Sciatic nerve (tissue), 2 donors: ENCODE measurements around the gene SCYL3. TPM values are rescaled to one million over a fixed set of nuclear protein-coding genes. Genes with fewer than 3 reads are reported as not detected.
"Not testable (repeated sequence)": the region's sequence is repeated elsewhere in the genome, so short reads cannot be mapped to it uniquely, and the experiment has no call there.

Experiments used
- ATAC-seq: fragments of 200-7000 bp; cut with Tn5 transposase; one replicate; pipeline ENCODE4 v1.9.1; 2020; ENCODE audit warnings: mild to moderate bottlenecking, moderate library complexity
- DNase-seq: peaks from one replicate; pipeline ENCODE4 v3.0.0-alpha.2; 2020; ENCODE audit warnings: low spot score
- intact Hi-C: fragments of 100-400 bp; cut with DNase I; formaldehyde crosslinking; loops from one replicate; pipeline ENCODE4 v1.14.2; 2022
- total RNA-seq: library from RNA; stranded (reverse); fragmentation: NEBNext Ultra II Directional; extraction: Animal tissue kit (Norgen Biotek cat#: 25700); gene quantifications from one replicate; pipeline ENCODE4 v1.2.1, GENCODE V29; 2021
- donor health status: DM: no; HTN: no; CAD: no.
- donor health status: DM: no; HTN: no; CAD: no.

The SCYL3 gene
- total RNA-seq, 1 donor from 2014 or later, result 12.1 TPM

DNA sequence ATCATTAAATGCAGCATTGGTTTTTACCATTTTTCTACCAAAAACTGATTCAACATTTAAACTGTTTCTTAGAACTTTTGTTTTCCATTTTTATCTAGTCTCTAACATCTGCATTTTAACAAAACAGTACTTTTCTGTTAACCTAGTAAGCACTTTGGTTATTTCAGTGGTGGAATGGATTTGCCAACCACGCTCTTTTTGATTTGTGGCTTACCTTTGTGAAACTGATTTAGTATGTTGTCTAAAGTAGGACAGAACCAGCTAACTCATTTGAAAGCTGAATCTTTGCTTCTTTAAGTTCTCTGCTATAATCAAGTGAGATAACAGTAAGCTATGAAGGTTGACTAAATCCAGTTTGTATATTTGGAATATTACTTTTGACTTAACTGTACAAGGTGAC, 57.5 kb downstream of the SCYL3 start:
- ATAC-seq (no peak), DNase-seq (no peak)
- intact Hi-C loops, result no loop called here

DNA sequence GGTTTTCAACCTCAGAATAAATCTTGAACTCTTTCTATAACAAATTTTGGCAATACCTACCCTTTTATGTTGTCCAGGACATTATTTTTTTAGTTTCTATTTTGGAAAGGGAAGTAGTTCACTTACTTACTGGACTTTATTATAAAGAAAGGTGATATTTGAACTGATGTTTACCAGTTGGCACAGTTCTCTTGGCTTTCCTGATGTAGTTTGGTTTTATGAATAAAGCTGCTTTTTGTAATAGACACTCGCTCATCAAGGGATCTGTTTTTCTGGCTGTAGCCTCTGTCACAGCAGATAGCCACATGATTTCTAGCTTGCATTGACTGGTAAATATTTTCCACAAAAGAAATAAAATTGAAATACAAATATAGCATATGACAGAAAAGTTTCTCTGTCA, 58.0 kb downstream of the SCYL3 start:
- no peak for DNase-seq
- intact Hi-C loops, result no loop called here
- ATAC-seq, result no peak

DNA sequence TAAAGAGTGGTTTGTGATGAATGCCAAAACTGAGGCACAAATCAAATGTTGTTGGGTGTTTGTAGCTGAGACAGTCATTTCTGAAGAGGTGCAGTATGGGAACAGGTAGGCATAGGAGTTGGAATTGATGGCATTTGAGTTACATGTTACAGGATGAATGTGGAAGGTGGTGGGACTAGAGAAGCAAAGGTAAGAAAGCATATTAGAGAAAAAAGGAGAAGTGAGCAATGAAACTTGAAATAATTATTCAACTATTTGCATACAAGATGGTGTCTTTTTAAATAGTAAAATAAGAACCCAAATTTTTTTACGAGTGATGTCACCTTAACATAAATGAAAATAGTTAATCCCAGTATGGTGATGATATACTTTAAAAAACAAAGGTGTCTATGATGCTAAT, 58.8 kb downstream of the SCYL3 start:
- DNase-seq (no peak), ATAC-seq (no peak)
- intact Hi-C loops, result no loop called here

DNA sequence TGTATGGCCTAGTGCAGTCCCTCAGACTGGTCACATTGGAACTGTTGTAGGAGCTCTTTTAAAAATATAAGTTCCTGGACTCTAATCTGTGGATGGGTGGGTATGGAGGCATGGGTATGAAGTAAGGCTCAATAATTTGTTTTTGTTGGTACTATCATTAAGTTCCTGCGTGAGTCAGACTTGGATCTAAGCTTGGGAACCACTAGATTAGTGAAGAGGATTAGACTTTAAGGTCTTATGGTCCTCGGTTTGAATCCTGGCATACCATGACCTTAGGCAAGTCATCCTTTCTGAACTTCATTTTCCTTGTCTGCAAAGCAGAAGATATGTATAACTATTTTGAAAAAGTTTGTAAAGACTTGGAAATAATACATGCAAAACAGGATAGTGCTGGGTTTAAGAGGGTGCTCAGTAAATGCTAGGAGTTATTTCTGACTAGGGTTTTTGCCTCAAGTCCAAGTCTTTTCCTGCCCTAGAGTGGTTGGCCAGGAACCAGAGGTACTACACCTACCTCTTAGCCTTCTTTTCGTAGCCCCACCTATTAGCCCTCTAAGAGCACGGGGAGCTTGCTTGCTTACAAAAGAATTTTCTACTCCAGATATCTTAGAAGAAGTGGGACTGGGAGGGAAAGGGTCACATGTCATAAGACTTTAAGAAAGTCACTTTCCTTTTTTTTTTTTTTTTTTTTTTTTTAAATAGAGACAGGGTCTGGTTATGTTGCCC, 60.4 kb downstream of the SCYL3 start:
- intact Hi-C loops, result no loop called here
- DNase-seq (no peak), ATAC-seq (no peak)

DNA sequence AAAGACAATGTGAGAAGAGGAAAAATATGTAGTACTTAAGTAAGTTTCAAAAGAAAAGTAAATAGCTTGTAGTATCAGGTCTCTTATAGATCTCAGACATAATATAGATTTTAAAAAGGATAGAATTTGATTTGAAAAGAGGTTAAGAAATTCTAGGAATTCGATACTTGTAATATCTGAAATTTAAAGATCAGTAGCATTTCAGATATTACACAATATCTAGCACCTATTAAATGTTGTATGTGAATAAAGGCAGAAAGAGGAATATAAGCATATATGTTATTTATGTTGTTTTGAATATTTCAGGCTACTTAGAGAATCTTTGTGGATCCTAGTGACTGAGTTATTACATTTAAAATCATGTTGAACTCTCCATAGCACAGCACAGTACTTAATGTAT, 64.0 kb downstream of the SCYL3 start:
- DNase-seq, result no peak
- intact Hi-C loops, result no loop called here
- no peak for ATAC-seq

DNA sequence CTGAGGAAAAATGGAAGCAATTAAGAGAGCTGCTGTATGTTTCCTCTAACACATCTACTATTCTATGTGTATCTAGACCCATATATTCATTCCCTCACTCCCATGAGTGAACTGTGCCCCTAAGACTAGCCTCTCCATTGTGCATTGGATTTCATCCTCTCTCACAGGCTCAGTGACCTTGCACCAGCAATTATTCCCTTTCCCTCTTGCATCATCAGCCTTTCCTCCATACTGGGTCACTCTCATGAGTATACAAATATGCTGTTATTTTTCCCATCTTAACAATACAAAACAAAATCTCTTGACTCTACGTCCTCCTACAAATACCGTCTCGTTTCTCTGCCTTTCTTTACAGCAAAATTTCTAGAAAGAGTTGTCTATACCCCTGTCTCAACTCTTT, 69.5 kb downstream of the SCYL3 start:
- intact Hi-C loops, result no loop called here
- DNase-seq (no peak), ATAC-seq (no peak)

DNA sequence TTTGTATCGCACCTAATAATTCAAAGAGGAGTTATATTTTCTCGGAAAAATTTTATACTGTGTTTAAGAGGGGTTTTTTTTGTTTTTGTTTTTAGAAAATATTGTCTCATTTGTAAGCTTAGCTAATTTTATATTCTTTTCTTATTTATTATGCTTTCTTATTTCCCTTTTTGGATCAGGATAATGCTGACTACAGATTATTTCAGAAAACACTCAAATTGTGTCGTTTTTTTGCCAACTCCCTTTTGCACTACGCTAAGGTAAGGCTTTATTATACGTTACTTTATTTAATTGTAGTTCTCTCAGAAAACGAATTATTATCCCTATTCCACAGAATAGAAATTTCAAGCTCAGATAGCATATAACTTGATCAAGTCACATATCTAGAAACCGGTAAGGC, 72.2 kb downstream of the SCYL3 start:
- intact Hi-C loops, result no loop called here
- no peak for DNase-seq

DNA sequence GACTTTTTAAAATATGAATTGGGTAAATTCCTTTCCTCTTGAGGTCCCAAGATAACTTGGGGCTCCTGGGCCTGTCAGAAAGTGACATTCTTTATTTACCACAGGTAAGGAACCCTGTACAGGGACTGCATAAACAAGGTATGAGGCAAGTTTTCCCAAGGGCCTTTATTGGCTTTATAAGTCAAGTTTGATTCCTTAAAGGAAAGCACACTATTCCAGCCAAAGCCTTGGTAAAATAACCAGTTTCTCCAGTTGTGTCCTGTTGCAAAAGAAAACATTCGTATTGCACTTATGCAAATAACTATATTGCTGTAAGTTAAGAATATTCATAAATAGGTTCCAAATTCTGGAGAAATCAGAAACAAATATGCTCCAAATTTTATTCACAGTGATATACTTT, 77.1 kb downstream of the SCYL3 start:
- intact Hi-C loops, result no loop called here
- ATAC-seq (no peak), DNase-seq (no peak)

More for the DNA sequence above, 72.2 kb downstream of the SCYL3 start:
- no peak for ATAC-seq

DNA sequence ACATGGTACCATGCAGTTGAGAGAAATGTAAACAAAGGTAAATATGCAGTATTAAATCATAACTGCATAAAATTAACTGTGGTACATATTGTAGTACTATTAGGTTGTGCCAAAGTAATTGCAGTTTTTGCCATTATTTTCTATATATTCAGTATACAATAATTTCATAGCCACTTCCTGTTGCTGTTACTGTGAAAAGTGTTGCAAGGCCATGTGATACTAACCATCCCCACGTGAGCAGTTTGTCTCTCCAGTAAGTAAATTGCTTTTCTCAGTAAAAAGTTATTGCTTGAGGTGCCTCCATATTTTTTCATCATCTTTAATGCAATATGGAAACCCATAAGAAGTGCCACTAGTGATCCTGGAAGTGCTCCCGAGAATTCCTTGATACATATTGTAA, 79.4 kb downstream of the SCYL3 start:
- no peak for ATAC-seq
- intact Hi-C loops, result loop anchor here (5.0 kb wide), 1 partner anchor 143 kb away; no protein-coding TSS in a partner anchor
- DNase-seq, result no peak

DNA sequence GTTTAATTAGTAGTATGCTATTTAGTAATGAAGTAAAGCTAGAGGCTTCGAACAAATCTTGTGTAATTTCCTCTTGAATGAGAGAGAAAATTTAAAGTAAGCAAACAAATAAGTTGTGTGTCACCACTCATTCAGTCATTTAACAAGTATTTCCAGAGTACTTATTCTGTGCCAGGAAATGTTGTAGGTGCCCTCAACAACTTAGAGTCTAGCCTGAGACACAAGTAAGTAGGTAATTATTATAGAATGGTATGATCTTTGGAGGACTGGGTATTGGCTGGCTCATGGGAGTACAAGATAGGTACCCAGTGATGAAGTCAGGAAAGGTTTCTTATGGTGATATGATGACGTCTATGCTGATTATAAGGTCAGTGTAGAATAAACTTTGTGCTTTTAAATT, 81.6 kb downstream of the SCYL3 start:
- ATAC-seq, result no peak
- no peak for DNase-seq
- intact Hi-C loops, result loop anchor here (5.0 kb wide), 1 partner anchor 145 kb away; no protein-coding TSS in a partner anchor

DNA sequence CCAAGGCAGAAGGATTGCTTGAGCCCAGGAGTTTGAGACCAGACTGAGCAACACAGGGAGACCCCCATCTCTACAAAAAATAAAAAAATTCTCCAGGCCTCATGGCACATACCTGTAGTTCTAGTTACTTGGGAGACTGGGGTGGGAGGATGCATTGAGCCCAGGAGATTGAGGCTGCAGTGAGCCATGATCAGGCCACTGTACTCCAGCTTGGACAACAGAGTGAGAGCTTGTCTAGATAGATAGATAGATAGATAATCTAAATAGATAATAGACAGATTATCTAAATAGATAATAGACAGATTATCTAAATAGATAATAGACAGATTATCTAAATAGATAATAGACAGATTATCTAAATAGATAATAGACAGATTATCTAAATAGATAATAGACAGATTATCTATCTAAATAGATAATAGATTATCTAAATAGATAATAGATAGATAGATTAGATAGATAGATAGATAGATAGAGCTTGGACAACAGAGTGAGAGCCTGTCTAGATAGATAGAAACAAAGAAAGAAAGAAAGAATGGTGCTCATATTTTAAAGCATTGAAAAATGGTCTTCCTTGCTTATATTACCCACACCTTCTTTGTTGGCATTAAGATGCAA, 82.2 kb downstream of the SCYL3 start:
- ATAC-seq, DNase-seq: not testable (repeated sequence)
- intact Hi-C loops, result loop anchor here (5.0 kb wide), 1 partner anchor 146 kb away; no protein-coding TSS in a partner anchor

DNA sequence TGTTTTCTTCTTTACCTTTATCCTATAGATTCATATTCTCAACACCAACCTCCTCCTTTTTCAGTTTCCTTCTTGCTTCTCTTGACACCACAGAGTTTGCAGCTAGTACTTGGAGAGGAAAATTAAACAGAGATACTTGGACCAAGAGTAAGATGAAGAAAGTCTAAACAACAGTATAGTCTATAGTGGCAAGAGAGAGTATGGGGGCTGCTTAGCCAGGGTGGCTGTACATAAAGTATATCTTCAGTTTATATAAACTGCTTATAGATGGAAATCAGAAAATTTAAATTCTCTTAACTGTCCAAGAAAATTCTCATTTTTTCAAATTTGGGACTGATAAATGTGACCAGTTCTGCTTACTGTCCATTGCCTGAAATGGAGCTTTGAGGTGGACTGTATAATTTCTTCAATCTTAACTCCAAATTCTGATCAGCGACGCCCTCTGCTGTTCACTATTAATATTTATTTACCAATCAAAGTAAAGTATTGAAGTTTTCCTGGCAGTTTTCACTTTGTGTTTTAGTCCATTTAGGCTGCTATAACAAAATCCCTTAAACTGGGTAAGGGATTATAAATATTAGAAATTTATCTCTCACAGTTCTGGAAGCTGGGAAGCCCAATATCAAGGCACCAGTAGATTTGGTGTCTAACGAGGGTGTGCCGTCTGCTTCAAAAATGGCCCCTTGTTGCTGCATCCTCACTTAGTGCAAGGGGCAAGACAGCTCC, 84.2 kb downstream of the SCYL3 start:
- peak; percentile 53 for ATAC-seq
- intact Hi-C loops, result loop anchor here (5.0 kb wide), 1 partner anchor 148 kb away; no protein-coding TSS in a partner anchor
- DNase-seq, result no peak

DNA sequence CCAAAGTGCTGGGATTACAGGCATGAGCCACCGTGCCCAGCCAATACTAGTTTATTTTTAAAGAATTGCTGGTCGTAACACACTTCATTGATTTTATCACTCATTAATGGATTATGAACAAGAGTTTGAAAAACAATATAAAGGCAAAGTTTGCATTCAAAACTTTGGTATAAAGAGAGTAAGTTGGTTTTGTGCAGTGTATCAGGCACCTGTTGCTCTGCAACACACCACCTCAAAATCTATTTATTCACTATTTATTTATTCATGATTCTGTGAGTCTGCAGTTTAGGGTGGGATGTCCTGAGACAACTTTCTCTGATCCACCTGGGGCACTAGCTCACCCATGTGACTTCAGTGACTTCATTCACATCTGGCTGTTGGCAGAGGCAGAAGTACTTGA, 88.8 kb downstream of the SCYL3 start:
- ATAC-seq, result no peak
- intact Hi-C loops, result no loop called here

DNA sequence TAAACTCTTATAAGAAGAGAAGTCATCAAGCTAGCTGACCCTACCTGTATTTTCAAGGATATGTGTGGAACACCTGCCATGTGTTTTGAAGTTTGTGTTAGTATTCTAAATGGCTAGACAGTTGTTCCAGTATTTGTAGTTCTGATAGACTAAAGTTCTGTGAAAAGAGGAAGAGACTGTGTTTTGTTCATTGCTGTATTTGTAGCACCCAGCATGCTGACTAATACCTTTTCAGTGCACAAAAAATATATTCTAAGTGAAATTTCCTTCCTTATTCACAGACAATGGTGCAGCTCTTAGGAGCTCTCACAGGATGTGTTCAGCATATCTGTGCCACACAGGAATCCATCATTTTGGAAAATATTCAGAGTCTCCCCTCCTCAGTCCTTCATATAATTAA, 90.8 kb downstream of the SCYL3 start:
- intact Hi-C loops, result no loop called here
- DNase-seq (no peak), ATAC-seq (peak; percentile 44)

More for the DNA sequence above, 88.8 kb downstream of the SCYL3 start:
- no peak for DNase-seq

Other genes with a start within 250 kb of the SCYL3 start
- gene SELL, start 182.3 kb downstream of the SCYL3 start, total RNA-seq, result 13.5 TPM
- 20.1 TPM for gene SELE, start 159.8 kb downstream of the SCYL3 start, total RNA-seq
- 9.5 TPM for gene METTL18, start 99.0 kb downstream of the SCYL3 start, total RNA-seq
- gene KIFAP3, start 180.8 kb upstream of the SCYL3 start, total RNA-seq, result 49.9 TPM